SK-N-DZ (cell line): Measurements from ENCODE around the gene CSF1R.

Experiments used
- DNase-seq: peaks from one replicate; pipeline ENCODE4 v3.0.0-alpha.2; 2015; ENCODE audit warnings: low spot score
- small RNA-seq, 2 experiments: library from RNA; depleted of rRNA; stranded (forward); fragments of <200 nt; gene quantifications; one replicate each; pipeline ENCODE3, GENCODE V24; 2014

CSF1R gene

DNA sequence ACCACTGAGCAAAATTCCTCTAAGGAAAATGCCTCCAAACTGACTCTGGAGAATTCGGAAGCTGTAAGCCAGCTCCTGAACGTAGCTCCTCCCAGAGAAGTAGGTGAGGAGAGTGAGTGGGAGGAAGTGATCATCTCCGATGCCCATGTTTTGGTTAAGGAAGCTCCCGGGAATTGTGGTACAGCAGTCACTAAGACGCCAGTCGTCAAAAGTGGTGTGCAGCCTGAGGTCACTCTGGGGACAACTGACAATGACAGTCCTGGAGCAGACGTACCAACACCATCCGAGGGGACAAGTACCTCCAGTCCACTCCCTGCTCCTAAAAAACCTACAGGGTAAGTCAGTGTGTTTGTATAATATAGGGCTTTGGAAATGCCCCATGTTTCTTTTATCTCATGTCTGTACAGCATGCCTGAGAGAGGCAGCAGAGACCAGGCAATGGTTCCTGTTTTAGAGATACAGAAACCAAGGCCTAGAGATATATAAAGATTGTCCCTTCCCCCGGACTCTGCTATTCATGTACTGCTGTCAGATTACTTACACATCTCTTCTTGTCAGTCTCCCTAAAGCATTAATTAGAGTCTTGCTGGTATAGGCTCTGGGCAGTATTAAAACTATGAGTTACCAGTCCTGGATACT is 61.9 kb downstream of the CSF1R start:
- no peak for DNase-seq

GRCh38 chr5:150023136-150023535 is 63.2 kb downstream of the CSF1R start:
- DNase-seq: no peak

GRCh38 chr5:150022681-150023080 is 63.7 kb downstream of the CSF1R start:
- no peak for DNase-seq

DNA sequence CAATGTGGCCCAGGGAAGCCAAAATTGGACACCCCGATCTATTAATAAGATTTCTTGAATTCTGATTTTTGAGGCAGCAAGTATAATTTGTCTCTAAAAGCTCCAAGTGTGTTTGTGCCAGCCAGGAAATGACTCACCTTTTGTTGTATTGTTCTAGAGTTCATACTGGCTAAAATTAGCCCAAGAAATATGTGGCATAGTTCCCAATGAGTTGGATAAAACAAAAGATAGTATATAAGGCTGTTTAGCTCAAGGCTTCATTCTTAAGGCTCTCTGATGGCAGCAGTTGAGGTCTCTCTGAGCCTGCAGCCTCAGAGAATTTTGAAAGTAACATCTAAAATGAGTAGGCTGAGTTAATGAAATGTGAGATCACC is 64.2 kb downstream of the CSF1R start:
- no peak for DNase-seq

DNA sequence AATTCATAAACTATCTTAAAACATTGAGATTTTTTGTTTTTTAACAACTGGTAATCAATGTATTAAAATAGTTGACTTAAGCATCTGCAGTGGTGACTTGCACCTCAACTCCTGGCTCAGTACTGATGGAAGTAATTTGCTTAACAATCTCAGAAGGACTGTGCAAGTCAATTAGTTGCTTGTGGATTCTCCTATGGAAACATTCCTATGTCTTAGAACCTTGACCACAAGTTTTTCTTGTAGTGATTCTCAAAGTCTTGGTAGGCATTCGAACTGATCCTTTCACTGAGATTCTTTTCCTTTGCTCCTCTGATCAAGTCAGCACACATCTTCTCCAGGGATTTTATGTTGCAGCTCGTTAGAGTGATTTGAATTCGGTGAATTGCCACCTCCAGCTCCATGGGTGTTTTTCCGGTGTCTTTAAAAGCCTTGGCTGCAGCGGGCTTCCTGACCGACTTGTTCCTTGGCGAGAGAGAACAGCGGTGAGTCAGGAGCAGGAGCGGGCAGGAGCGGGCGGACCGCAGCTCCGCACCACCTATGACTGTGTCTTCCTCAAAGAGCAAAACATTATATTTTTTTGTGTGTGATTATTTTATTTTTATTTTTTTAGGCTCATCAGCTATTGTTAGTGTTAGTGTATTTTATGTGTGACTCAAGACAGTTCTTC is 64.7 kb downstream of the CSF1R start:
- DNase-seq: no peak

GRCh38 chr5:150020249-150020648 is 66.1 kb downstream of the CSF1R start:
- no peak for DNase-seq

DNA sequence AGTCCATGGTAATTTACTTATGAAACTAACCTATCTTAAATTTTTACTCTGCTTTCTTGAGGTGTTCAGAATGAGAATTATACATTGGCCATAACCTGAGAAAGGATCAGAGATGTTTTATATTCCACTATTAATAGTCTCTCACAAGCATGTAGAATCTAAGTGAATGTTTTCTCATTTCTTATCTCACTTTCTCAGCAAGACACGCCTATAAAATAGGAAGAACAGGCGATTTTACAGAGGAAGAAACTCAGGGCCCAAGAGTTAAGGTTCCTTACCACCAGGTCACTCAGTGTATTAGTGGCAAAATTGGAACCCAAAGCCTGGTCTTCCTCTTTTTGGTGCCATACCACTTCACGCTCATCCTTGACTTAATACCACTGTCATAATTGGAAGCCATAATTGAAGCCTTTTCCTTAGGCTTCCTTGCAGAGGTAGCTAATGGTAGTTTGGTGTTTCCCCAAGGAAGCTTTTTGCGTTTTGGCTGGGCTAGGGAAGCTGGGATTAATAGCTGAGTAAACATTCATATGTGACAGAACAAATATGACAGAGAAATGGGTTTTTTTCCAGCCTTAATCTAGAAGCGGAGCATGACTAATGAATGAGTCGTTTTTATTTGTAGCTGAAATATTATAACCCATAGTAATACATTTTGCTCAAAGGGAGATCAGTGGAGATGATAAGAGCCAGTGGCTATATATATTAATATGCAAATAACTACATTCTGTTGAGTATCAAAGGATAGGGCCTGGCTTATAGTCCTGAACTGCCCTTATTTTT is 68.9 kb downstream of the CSF1R start:
- no peak for DNase-seq

GRCh38 chr5:150016537-150016936 is 69.8 kb downstream of the CSF1R start:
- DNase-seq: no peak

DNA sequence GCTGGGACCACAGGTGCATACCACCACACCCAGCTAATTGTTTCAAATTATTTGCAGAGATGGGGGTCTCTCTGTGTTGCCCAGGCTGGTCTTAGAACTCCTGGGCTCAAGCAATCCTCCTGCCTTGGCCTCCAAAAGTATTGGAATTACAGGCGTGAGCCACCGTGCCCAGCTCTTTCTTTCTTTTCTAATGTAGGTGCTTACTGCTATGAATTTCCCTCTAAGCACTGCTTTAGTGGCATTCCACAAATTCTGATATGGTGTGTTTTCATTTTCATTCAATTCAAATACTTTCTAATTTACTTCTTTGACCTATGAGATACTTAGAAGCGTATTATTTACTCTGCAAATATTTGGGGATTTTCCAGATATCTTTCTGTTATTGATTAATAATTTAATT is 70.9 kb downstream of the CSF1R start:
- no peak for DNase-seq

DNA sequence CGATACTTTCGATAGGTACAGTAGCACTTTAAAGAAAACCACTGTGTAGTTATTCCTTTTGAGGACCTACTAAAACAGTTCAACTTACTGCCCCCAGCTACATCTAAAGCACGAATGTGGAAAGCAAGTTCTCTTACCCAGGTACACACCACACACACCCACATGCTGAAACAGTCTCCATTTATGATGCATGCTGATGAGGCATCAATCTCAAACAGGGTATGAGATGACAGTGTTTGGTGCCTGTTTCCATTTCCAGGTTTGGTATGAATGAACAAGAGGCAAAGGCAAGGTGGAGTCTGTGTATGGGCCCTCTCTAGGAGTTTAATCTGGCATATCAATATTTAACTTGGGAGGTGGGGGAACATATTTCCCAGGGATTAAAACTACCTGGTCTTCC is 71.9 kb downstream of the CSF1R start:
- no peak for DNase-seq

DNA sequence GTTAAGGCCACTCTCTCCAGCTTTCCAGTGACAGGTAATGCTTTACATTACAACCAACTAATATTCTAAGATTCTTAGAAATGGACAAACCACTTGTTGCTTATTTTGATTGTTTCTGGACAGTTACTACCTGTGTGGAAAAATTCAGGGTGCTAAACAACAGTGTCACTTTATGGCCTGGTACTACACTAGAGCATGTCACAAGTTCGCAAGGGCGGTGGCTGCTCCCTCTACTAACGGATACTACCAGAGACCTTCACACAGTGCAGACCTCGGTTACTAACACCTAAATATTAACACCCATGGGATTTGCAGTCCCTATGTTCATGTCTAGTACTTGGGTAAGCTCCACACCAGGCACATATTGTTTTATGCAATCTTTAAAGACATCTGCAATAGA is 72.4 kb downstream of the CSF1R start:
- DNase-seq: no peak

DNA sequence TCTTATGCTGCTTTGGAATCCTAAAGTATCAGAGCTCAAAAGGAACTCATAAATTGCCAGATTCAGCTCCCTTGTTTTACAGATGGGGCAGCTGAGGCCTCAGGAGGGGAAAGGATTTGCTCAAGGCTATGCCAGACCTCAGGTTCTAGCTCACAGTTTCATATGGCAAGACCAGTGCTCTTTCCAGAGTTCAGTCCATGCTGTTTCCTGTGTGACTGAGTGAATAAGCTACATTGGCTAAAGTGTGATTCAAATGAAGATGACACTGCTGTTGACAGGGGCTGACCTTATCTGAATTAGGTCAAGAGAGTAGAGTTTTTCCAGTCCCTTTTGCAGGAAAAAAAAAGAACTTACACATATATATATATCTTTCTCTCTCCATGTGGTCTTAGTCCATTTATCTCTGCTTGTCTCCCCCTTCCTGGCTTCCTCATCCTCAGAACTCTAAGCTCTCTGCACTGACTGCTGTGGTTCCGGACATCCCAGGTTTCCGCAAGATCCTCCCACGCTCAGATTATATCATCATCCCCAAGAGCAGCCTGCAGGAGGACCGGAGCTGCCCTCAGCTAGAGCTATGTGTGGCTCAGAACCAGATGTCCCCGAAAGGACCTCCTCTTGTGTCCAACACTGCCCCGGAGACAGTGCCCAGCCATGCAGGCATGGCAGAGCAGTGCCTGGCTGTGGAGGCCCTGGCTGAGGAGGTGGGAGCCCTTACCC is 76.5 kb downstream of the CSF1R start:
- DNase-seq: no peak

DNA sequence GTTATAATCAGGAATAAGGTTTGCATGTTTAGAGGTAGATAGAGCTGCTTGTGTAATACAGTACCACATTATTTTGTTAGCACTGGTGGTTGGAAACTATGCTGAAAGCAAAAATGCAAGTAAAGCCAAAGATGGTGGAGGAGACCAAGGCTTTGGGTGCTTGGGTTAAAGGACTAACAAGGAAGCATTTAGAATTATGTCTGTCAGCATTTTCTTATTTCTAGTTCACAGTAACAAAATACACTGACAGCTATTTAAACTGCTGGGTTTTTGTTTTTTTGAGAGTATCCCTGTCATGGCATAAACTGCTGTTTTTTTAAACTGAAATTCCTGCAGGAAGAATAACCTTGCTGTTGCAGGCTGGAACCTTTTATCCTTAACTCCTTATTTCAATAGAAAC is 79.3 kb downstream of the CSF1R start:
- DNase-seq: no peak

DNA sequence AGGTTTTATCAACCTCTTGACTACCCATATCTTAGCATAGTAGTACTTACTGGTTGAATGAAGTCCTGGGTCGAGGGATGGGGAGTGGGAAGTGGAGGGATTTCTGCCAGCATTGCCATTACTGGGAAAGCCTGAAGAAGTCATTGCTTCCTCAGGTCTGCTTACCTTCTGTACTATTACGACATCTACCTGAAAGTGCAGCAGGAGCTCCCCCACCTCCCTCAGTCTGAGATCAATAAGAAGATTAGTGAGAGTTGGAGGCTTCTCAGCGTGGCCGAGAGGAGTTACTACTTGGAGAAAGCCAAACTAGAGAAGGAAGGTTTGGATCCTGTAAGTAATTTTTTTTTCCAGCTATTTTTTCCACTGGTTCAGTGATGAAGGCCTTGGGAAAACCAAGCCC is 80.0 kb downstream of the CSF1R start:
- no peak for DNase-seq

Small RNA genes within 50 kb of the gene (small RNA-seq; reads per million reads assigned to genes)
- gene RF00019: 0 reads per million in 2 experiments
